Inferior parietal cortex (tissue), 1 donor: ENCODE measurements around the gene RETREG1.
"Not testable (repeated sequence)": the region's sequence is repeated elsewhere in the genome, so short reads cannot be mapped to it uniquely, and the experiment has no call there.

ENCODE experiments used
- DNase-seq: peaks from one replicate; pipeline ENCODE4 v3.0.0-alpha.2; 2016; ENCODE audit errors: extremely low spot score

The RETREG1 gene

DNA sequence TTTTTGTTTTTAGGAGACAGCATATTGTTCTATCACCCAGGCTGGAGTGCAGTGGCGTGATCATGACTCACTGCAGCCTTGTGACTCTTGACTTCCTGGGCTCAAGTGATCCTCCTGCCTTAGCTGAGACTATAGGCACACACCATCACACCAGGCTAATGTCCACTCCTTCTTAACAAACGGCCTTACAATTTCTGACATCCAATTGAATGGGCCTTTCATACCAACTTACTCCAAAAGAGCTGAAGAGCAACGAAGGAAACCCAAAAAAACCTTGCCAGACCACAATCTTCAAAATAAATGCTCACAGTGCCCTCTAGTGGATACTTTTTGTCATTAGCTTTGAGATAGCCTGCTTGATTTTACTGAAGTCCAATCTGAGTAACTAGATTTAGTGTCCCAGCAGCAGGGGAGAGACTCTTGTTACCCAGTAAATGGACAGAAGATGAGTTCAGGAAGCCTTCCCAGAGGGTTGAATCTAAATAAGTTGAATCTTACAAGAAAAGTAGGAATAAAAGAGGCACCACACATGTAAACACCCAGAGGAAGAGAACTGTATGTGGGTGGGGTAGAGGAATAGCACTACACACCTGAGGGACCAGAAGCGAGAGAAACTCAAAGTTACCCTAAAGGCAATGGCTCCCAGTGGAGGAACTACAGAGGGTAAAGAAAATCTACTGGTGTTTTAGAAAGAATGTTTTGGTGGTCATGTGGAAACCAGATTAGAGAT is 160.5 kb downstream of the RETREG1 start:
- peak; percentile 95 for DNase-seq

DNA sequence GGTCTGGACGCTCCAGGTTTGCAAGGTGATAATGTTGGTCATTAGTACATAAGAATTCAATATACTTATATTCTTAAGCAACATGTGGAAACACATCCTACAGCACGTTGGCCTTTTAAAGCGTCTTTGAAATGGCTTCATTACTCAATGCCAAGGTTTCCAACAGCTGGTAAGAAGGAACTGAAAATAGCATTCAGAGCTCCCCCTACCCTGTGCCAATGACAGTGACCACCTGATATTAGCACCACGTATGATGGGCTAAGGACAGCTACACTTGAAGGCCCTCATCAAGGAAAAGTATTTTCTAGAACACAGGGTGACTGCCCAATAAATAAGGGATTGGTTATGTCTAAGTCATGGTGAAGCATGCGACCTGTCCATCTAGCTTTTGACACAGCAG is 161.1 kb downstream of the RETREG1 start:
- DNase-seq: no peak

DNA sequence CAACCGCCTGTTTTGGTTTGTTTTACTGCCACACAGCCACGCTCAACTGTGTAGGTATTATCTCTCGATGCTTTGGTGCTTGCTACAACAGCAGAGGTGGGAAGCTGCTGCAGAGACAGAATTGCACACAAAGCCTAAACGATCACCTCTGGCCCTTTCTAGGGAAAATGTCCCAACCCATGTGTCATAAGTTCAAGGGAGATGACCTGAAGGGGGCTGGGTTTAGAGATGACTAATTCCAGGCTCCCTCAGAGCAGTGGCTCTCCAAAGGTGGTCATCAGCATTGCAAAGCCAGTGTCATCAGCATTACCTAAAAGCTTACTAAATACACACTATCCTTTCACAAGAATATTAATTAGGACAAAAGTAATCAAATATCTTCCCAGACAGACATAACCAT is 162.1 kb downstream of the RETREG1 start:
- DNase-seq: no peak

DNA sequence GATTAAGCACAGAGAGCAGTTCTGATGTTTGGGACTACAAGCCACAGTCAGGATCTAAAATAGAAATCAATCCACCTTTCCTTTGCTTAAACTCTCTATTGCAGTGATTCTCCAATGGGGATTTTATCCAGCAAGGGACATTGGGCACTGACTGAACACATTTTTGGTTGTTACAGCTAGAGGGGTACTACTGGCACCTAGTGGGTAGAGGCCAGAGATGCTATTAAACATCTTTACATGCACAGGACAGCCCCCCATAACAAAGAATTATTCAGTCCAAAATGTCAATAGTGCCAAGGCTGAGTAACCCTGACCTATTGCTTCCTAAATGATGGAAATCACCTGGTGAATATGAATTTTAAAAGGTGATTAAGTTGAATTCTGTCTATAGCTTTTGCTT is 163.2 kb downstream of the RETREG1 start:
- no peak for DNase-seq

DNA sequence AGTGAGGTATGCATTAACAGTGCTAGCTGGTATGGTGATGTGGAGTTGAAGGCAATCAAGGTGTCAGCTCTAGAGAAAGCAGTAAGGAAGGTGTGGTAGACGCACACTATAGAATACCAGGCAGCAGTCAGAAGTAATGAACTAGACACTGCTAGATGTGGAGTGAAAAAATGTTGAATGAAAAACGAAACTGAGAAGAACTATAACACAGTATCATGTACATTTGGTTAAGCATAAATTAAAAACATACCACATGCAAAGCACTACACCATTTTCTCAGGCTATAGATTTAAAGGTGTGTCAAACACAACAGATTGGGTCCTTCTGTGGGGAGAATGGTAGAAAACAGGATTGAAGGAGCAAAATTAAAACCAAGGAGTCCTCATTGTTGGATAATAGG is 166.6 kb downstream of the RETREG1 start:
- no peak for DNase-seq

DNA sequence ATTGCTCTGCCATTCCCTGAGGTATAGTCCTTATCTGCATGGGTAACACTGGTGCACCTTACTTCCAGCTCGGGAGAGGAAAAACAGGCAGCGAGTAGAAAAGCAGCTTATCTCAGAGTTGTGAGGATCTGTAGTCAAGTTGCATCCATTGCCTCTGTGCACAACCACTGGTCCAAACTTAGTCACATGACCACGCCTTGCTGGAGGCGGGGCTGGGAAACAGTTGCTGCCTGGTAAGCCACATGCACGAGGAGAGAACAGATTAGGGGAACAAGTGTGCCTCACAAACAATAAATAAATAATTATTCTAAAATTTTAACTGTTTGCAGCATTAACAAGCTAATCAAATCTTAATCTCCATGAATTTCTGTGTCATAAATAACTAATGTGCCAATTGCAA is 169.8 kb downstream of the RETREG1 start:
- DNase-seq: no peak

DNA sequence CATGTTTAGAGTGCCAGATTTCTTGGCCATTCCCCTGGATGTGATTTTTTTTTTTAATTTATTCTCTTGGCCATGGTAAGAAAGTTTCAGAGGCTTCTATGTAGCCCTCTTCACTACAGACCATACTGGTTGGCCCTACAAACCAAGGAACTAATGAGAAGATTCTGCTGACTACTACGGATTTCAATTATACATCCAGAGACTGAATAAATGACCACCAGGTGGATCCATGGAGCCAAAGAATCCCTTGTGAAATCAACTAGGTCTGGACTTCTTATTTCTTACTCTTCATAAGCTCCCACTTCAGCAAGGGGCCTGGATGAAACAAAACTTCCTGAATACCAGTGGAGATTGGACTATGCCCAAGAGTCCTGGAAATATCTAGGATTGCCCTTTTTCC is 178.8 kb downstream of the RETREG1 start:
- no peak for DNase-seq

DNA sequence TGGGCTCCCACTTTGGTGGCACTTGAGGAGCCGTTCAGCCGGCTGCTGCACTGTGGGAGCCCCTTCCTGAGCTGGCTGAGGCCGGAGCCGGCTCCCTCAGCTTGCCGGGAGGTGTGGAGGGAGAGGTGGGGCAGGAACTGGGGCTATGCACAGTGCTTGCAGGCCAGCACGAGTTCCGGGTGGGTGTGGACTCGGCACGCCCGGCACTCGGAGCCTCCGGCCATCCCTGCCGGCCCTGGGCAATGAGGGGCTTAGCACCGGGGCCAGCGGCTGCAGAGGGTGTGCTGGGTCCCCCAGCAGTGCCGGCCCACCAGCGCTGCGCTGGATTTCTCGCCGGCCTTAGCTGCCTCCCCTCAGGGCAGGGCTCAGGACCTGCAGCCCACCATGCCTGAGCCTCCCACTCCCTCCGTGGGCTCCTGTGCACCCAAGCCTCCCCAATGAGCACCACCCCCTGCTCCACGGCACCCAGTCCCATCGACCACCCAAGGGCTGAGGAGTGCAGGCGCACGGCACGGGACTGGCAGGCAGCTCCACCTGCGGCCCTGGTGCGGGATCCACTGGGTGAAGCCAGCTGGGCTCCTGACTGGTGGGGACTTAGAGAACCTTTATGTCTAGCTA is 180.6 kb downstream of the RETREG1 start:
- DNase-seq: not testable (repeated sequence)

DNA sequence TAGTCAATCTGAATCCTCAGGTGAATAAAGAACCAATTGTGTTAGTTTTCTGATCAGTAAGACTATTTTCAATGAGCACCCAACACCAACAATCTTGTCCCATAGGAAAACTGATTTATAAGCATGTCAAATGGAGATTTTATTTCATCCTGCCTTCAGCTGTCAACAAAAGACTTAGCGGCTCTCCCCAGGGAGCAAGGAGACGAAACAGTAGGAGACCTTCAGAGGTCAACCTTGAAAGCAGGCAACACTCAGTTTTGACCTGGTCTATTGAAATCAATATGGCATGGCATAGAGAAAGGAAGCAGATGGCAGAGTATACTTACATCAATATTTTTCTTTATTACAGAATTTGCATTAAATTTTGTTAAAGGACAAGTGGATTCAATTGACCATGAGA is 185.3 kb downstream of the RETREG1 start:
- DNase-seq: no peak

DNA sequence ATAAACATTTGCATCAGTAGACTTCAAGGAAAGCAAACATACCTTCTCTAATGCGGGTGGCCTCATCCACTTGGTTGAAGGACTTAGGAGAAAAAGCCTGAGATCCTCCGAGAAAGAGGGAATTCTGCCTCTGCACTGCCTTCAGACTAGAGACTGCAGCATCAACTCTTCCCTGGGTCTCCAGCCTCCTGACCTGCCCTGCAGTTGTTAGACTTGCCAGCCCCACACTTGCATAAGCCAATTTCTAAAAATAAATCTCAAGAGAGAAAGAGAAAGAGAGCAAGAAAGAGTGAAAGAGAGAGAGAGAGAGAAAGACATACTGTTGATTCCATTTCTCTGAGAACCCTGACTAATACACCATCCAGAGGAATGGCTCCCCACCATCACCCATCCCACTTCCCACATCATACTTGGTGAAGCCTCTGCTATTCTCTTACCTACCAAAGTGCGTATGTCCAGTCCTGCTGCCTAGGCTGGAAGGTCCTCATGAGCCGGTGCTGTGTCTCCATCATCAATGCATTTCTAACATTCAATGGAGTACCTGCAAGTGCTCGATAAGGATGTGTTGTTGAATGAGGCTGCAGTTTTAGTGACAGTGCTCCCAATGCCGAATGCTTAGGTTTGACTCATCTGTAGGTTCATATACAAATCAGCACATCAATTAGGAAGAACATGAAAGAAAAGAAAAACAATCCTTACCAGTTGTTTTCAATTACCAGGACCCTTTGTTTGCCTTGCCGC is 186.3 kb downstream of the RETREG1 start:
- DNase-seq: no peak

DNA sequence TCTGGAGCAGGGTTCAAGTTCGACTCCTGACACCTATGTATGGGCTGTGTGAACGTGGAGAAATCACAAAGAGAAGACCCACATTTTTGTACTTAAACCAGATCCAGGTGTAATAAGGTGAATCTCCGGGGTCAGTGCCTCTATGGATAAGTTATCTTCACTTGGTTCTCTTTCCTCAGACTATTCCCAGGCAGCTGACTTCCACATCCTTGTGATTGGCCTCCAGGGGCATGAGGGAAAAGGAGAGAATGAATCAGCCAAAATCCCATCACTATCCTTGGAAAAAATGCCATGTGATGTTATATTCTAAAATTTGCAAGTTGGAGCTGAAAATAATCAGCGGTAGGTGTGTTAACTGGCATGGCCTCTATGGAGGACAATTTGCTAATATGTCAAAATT is 188.4 kb downstream of the RETREG1 start:
- DNase-seq: no peak

DNA sequence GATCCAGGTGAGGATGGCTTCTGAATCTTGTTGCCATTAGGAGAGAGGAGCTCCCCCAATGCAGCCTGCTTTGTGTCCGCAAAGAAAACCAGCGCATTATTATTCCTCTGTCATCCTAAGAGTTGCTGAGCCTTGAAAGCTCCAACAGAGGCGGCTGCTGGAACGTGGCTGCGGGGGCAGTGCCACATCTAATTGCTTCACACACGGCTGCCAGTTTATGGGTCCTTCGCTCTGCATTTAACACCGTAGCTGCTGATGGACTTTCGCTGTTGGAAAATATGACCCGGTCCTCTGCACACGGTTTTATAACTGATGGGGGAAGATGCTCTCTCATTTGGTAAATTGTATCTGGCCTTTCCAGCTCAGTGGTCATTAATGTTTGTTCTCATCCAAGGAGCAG is 189.2 kb downstream of the RETREG1 start:
- no peak for DNase-seq
